HTERT RPE-1 (cell line): ENCODE results near the gene SORT1.
"Not testable (repeated sequence)": the region's sequence is repeated elsewhere in the genome, so short reads cannot be mapped to it uniquely, and the experiment has no call there.

Experiments
- in situ Hi-C: fragments of 300-500 bp; cut with MboI; formaldehyde crosslinking; loops from 4 replicates; pipeline ENCODE4 v1.14.3; 2020; ENCODE audit warnings: low sequenced_read_pairs

Gene SORT1

DNA sequence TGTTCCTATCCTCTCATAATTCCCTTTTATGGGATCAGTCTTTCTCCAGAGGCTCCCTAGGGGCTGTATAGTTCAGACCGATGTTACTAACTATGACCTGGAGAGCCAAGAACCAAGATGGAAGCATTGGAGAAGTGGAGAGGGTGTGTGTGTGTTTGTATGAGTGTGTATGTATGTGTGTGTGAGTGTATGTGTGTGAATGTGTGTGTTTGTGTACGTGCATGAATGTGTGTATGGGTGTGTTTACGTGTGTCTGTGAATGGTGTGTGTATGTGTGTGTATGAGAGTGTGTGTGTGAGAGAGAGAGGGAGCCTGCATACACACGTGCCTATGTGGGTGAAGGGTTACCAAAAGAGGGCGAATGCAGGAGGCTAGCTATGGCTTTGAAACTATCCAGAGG, 95.8 kb downstream of the SORT1 start:
- in situ Hi-C loops = no loop called here

DNA sequence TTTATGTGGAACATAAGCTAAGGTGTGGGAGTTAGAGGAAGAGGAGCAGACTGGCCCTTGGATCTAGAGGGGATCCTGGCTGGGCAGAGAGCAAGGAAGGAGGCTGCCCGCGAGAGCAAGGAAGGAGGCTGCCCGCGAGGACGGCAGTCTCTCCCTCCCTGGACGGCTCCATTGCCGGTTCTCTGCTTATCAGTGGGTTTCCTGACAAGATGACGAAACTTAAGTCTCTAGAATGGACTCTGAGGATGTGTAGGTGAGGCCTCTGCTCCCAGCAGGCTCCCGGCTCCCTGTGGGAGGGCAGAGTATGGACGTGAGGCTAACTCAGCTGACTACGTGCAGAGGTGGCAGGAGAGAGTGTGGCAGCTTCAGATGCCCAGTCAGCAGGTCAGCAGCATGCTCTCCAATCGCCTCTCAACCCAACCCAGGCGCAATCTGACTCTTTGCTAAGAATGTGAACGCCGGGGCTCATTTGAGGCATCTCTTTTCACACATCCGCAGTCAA, 97.0 kb downstream of the SORT1 start:
- in situ Hi-C loops = no loop called here

GRCh38 chr1:109299558-109300343, 98.0 kb downstream of the SORT1 start:
- in situ Hi-C loops = no loop called here

DNA sequence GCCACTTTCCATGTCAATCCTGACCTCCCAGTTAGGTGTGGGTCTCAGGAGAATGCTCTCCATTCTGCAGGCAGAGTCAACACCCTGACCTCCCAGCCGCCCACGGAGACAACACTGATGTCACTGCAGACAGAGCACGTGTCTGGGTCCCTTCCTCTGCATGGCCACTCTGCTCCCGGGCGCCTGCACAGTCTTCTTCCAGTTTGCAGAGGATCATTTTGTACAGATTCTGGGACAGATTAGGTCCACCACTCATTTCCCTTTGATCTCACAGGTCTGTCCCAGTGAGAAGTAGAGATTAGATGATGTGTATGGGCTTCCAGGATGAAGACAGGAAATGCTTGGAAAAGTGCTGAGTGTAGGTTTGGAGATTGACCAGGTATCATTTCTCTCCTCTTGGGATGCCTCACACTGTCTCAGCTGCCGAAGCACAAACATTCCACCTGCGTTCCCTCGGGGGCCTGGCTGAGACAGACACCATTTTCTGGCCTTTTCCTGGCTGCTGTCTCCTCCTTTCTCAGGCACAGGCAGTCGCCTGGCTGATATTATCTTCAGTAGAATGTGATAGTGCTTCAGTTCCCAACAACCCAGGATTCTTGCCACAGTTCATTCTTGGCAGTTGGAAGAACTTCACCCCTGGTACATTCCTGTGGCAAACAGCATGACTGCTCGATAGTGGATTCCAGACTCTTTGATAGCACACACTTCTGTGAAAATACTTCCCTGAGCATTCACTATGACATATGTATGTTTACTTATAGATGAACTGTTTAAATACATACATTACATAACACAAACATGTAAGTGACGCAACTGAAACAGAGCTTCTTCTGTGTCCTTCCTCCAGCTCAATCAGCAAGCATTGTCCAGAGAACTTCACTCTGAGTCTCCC, 98.8 kb downstream of the SORT1 start:
- in situ Hi-C loops = no loop called here

GRCh38 chr1:109296782-109297181, 100.9 kb downstream of the SORT1 start:
- in situ Hi-C loops = no loop called here

DNA sequence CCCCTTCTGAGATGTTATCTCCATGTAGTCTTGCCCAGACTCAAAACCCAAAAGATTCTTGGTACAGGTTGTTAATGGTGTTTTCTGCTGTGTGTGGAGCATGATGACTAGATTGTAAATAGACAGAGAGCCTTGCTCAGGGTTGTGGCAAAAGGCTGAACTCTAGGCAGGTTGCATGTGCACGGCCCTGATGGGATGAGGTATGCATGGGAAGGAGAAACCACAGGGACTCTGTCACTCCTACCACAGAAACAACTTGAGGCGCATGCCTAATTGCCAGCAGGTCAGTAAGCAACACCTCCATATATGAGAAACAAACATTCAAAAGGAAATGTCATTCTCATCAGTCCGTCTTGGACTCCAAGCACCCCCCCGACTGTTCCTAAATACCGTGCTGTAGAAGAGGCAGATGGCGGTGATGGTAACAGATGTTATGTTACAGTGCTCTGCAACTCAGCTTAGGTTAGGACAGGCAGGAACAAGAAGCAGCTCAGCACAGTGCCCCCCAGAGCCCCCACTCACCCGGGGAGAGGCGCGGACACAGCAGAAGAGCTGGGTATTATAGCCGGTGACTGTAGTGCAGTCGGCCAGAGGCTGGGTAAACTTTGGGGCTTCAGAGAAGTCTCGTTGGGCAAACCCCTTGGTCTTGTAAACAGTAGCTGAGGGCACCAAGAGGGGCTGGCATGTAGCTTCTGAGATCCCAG, 101.9 kb downstream of the SORT1 start:
- in situ Hi-C loops = no loop called here

GRCh38 chr1:109294481-109294880, 103.2 kb downstream of the SORT1 start:
- in situ Hi-C loops = no loop called here

GRCh38 chr1:109293026-109293425, 104.7 kb downstream of the SORT1 start:
- in situ Hi-C loops = no loop called here

DNA sequence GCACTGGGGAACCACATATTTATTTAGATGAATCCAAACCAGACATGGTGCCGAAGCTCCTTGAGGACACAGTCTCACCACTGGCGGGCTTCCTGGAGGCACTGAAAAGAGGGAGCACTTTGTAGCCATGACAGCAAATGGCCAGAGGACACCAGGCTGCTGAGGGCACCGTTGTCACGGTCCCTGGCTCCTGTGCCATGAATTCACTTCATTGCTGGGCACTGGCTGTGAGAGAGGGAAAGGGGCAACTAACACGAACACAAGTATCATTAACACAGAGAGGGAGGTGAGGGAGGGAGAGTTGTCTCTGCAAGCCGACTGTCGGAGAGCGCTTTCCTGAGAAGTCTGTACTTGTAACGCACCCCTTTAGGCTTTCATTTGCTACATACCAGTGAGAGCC, 105.4 kb downstream of the SORT1 start:
- in situ Hi-C loops = no loop called here

GRCh38 chr1:109290998-109291397, 106.7 kb downstream of the SORT1 start:
- in situ Hi-C loops = no loop called here

GRCh38 chr1:109290137-109290536, 107.6 kb downstream of the SORT1 start:
- in situ Hi-C loops = no loop called here

- in situ Hi-C loops = not testable (repeated sequence)
Observed at GRCh38 chr1:109286762-109287161, 111.0 kb downstream of the SORT1 start.

DNA sequence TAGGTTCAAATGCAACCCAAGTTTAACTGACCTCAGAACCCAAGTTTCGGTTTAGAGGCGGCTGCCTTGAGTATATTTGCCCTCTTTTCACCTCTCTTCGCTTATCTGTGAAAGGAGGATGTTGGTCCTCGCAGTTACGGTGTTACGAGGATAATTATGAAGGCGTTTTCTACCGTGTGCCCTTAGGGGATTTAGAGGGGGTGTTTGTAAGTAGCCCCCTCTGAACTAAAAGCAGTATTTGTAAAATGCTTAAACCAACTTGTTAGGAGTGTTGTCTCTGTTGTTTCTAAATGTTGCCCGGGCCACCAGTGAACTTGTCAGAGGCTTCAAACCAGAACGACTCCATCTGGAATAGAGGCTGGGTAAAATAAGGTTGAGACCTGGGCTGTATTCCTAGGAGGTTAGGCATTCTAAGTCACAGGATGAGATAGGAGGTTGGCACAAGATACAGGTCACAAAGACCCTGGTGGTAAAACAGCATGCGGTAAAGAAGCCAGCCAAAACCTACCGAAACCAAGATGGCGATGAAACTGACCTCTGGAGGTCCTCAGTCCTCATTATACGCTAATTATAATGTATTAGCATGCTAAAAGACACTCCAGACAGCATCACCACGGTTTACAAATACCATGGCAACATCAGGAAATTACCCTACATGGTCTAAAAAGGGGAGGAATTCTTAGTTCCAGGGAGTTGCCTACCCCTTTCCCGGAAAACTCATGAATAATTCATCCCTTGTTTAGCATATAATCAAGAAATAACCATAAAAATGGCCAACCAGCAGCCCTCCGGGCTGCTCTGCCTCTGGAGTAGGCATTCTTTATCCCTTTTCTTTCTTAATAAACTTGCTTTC, 113.7 kb downstream of the SORT1 start:
- in situ Hi-C loops = no loop called here

GRCh38 chr1:109282952-109283747, 114.6 kb downstream of the SORT1 start, which contains the start of gene PSRC1:
TSS of gene PSRC1 (minus strand) at chr1:109283145.
- in situ Hi-C loops = no loop called here

DNA sequence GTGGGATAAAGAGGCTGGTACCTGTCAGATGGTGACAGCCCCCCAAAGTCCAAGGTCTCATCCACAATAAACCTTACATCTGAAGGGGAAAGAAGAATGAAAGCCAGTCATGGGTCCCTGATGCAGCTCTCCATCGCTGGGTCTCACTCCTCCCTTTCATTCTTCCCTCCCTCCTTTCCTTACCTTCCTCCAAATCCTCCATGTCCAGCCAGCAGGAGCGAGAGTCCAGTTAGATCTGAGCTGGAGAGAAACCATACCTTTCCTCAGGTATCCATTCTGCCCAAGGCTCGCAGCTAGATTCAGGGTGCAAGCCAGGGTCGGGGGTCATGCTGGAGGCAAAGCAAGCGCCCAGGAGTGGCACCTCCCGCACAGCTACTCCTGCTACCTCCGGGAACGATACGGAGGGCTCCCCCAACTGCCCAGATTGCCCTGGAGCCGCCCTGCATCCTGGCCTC, 115.2 kb downstream of the SORT1 start:
- in situ Hi-C loops = no loop called here

DNA sequence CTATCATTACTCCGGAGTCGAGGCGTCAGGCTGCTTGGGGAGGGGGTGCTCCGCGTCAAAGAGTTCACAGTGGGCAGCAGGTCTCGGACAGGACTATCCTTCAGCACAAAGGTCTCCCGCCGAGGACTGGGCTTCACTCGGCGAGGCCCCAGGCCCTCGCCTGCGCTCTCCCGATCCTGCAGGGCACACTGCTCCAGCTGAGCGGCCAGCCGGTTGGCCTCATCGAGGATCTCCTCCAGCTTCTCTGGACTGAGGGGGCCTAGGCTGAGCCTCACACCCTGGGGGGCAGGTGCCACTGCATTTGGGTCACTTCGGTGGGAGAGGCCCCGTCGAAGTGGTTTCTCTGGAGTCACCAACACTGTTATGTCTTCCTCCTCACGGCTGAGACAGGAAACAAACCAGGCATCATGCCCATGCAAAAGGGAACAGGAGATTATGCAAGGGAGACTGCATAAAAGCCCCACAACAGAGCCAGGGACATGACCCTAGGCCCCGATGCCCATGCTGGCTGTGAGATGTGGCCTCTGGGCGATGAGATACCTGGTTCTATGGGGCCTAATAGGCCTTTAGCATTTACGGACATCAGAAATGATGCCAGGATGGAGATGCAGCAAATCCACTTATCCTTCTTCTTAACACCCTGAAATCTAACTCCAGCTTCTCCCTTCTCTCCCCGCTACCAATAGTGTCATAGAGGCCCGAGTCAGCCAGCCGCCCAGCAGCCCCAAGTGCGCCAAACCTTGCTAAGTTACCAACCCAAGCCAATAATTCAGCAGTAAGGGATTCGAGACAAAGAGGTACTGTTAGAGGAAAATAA, 115.8 kb downstream of the SORT1 start:
- in situ Hi-C loops = no loop called here

- in situ Hi-C loops = no loop called here
Observed at GRCh38 chr1:109280862-109281261, 116.9 kb downstream of the SORT1 start.

DNA sequence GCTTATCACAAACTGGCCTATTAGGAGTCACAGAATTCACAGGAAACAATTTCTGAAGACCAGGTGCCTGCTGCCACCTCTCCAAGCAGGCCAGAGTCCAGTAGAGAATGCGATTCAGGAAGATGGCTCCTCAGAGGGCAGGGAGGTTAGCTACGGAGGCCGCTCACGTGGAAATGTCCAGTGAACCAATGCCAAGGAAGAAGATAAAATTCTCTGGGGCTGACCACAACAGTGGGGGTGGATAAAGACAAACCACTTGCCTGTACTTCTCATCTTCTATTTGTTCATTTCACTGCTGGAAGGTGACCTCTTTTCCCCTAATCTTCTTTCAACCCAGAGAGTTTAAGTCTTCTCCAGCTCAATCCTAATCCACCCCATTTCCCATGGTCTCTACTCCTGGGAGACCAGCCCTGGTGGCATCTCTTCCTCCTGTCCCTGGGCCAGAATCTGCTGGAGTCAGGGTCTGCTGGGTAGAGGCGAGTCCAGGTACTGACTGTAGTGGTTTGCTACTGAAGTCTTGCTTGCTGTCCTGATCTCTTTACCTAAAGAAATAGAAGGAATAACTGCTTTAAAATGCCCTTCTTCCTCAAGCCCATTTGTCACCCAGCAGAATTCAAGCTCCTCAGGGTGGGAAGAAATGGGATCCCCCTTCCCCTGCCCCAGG, 118.0 kb downstream of the SORT1 start:
- in situ Hi-C loops = no loop called here
